Brain microvascular endothelial cell (primary cell): ENCODE results near the gene C1orf56.

ENCODE experiments used
- DNase-seq: peaks from one replicate; pipeline ENCODE4 v3.0.0-alpha.2; 2020
- H3K27ac ChIP-seq: fragments of 250-450 bp; sonication (Bioruptor Pico); 2 replicates; pipeline ENCODE4 v1.5.1; 2020; ENCODE audit warnings: mild to moderate bottlenecking, moderate library complexity
- H3K27me3 ChIP-seq: fragments of 250-450 bp; sonication (Bioruptor Pico); replicated peaks from 2 replicates; pipeline ENCODE4 v1.5.1; 2020; ENCODE audit warnings: mild to moderate bottlenecking
- H3K36me3 ChIP-seq: fragments of 250-450 bp; sonication (Bioruptor Pico); replicated peaks from 2 replicates; pipeline ENCODE4 v1.5.1; 2020; ENCODE audit warnings: mild to moderate bottlenecking
- H3K4me3 ChIP-seq: 2 replicates; pipeline ENCODE4 v1.5.1; 2011; ENCODE audit warnings: low read depth, mild to moderate bottlenecking, control low read depth, low read length, moderate library complexity
- CTCF ChIP-seq: IDR thresholded peaks from 2 replicates; pipeline ENCODE4 v1.5.1; 2011; ENCODE audit warnings: low read depth, mild to moderate bottlenecking, moderate library complexity, low read length, control low read depth, inconsistent platforms; ENCODE audit errors: missing control alignments
- in situ Hi-C: cut with HindIII; loops from 2 replicates; pipeline ENCODE4 v1.10.0; 2017; ENCODE audit warnings: low sequenced_read_pairs, low pct_ligation_motif_present

The C1orf56 gene

GRCh38 chr1:151060007-151060656, 12.6 kb downstream of the C1orf56 start, which contains the start of gene MLLT11:
Gene MLLT11, plus strand, starts transcription at chr1:151060397. Its CDS starts 6,828 bp downstream, at chr1:151067225.
- Histone ChIP-seq H3K27ac (peak within 1 kb of the TSS; percentile 90), H3K36me3 (peaks cover 26% of the 10 kb centered on the region), H3K27me3 (no peaks in the 10 kb centered on the region), H3K4me3 (peak within 1 kb of the TSS; percentile 89)
- TF ChIP-seq CTCF: no peak
- peak; percentile 72 for DNase-seq
- in situ Hi-C loops: no loop called here

- Histone ChIP-seq H3K4me3 (peak overlapping the region; percentile 89), H3K27me3 (no peaks in the 10 kb centered on the region), H3K27ac (peak overlapping the region; percentile 90), H3K36me3 (peaks cover 19% of the 10 kb centered on the region)
- in situ Hi-C loops: no loop called here
- no peak for TF ChIP-seq CTCF
- DNase-seq: no peak
Measured at GRCh38 chr1:151060657-151061421, 13.3 kb downstream of the C1orf56 start.

- DNase-seq: no peak
- in situ Hi-C loops: no loop called here
- no peak for TF ChIP-seq CTCF
- Histone ChIP-seq H3K36me3 (peaks cover 16% of the 10 kb centered on the region), H3K27me3 (no peaks in the 10 kb centered on the region), H3K4me3 (peak overlapping the region; percentile 89), H3K27ac (peak overlapping the region; percentile 90)
Measured at GRCh38 chr1:151061704-151062103, 14.2 kb downstream of the C1orf56 start.

- Histone ChIP-seq H3K4me3 (peak overlapping the region; percentile 30), H3K27ac (peak overlapping the region; percentile 90), H3K36me3 (peaks cover 16% of the 10 kb centered on the region), H3K27me3 (no peaks in the 10 kb centered on the region)
- TF ChIP-seq CTCF: no peak
- peak; percentile 85 for DNase-seq
- in situ Hi-C loops: no loop called here
Measured at GRCh38 chr1:151062741-151063371, 15.3 kb downstream of the C1orf56 start.

GRCh38 chr1:151065089-151065645, 17.6 kb downstream of the C1orf56 start:
- in situ Hi-C loops: no loop called here
- no peak for DNase-seq
- Histone ChIP-seq H3K4me3 (no peak overlapping the region), H3K27ac (no peak overlapping the region), H3K27me3 (no peaks in the 10 kb centered on the region), H3K36me3 (peaks cover 25% of the 10 kb centered on the region)
- TF ChIP-seq CTCF: no peak
